NCI-H2227 (cell line): ENCODE data around the gene STIP1.
A peak's percentile ranks its signal among the peaks of the same experiment; 100 is the strongest.

Experiments used
- DNase-seq: peaks from one replicate; lab custom pipeline; 2025; ENCODE audit not compliant: unreplicated experiment; lab: John Stamatoyannopoulos, UW

Gene STIP1

GRCh38 chr11:64249563-64250414, 63.8 kb downstream of the STIP1 start:
- peak; percentile 70 for DNase-seq

DNA sequence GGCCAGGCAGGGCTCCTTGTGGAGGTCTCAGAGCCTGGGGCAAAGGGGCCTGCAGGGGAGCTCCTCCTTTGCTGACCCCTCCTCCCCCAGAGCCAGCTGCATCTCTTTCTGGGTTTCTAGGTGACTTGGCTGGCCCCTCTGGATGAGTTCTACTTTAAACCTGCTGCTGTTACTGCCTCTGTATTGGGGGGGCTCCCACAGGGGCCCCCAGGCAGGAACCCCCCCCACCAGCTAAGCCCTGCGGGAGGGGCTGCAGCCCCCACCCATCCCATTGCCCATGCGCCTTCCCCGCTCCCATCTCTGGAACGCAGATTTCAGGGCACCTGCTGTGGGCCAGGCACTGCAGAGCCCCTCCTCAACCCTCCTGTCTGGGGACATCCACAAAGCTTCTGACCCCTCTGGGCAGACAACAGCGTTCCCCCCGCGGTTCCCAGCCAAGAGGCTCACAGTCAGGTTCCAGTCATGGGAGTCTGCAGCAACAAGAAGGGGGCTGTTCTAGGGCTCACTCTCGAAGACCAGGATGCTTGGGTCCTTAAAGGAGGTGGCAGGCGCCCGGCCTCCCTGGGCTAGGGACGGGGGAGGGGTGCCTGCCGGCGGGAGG, 64.5 kb downstream of the STIP1 start:
- DNase-seq, result peak; percentile 67

DNA sequence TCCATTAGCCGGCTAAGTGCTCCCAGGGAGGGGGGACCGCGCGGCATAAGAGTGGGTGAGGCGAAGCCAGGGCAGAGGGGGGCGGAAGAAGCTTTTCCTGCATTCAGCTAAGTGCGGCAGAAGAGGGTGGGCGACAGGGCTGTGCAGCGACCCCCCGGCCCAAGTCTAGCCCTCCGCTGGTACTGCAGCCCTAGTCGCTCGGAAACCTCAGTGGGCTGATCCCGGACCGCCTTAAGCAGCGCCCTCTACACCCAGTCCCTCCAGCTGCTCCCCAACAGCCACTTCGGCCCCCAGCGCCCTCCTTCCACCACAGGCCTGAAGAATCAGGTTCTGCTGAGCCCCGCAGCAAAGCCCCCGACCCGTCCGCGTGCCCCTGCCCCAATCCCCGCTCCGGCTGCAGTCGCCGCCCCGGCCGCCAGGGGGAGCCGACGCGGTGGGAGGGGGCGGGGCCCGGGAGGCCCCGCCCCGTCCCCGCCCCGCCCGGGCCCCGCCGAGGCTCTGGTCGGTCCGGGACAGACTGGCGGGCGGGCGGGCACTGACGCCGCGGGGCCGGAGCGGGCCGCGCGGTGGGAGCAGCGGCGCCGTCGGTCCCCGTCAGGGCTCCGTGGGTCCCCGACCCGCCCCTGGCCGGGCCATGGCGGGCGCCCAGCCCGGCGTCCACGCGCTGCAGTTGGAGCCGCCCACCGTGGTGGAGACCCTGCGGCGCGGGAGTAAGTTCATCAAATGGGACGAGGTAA, 65.2 kb downstream of the STIP1 start, which contains the start of gene PLCB3:
Gene PLCB3, plus strand, starts transcription at position 515 of the 737 bp plus-strand sequence. Its CDS starts 120 bp downstream, at position 635.
- DNase-seq, result peak; percentile 82

- no peak for DNase-seq
Observed at GRCh38 chr11:64251753-64252002, 65.7 kb downstream of the STIP1 start.

DNA sequence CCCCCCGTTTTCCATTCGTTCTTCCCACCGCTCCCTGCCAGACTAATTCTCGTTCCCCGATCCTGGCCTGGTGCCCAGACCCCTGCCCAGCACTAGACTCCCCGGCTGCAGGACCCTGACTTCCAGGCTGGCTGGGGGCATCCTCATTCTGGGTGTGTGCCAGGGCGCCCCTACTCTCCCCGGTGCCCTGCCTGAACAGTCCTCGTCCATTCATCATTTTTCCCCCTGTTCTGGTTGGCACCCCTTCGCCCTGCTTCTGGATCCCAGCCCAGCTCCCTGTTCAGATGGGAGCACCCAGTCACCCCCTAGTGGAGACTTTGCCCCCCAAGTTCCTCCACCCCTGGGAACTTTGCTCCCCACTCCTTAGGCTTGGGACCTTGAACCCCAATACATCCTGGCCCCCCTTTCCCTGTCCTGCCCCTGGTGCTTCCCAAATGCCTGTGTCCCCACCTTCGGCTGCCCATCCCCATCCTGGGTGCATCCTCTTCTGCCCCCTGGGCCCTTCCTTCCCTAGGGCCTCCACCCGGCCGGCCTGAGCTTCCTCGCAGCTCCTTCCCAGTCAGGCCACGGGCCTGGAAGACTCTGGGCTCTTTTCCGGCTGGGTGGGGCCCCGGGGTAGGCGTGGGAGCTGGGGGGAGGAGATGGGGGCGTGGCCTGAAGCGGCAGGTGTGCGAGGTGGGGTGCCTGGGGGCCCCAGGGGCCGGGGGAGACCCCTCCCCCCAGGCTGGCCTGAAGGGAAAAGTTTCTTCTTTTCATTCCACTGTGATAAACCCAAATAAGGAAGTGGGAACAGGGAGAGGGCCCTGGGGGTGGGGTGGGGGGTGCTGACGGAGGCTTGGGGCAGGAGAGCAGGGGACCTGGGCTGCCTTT, 66.3 kb downstream of the STIP1 start:
- peak; percentile 43 for DNase-seq

- DNase-seq, result no peak
Observed at GRCh38 chr11:64253043-64253442, 67.1 kb downstream of the STIP1 start.

GRCh38 chr11:64253481-64253880, 67.5 kb downstream of the STIP1 start:
- no peak for DNase-seq
